Measurements from ENCODE around the gene HES5. TPM values are rescaled to one million over a fixed set of nuclear protein-coding genes. Genes with fewer than 3 reads are reported as not detected.
A peak's percentile ranks its signal among the peaks of the same experiment; 100 is the strongest.

HES5 gene
- total RNA-seq, 4 donors from 2014 or later = 0.19 to 0.33 TPM; not detected in 2

- 2% methylated on average over 24 of the region's 107 CpGs for WGBS
- Histone ChIP-seq H3K27me3 (peaks cover 7 to 38% (median 21%) of the 10 kb centered on the region in 4 donors), H3K27ac (replicated peaks in 1 of 4) (peak within 1 kb of the TSS; percentile 75 to 85 (median 81)), H3K4me3 (peak within 1 kb of the TSS; percentile 77 to 94 (median 88)), H3K36me3 (peaks cover 5 to 6% (median 6%) of the 10 kb centered on the region in 4 donors), H3K4me1 (peaks cover 59 to 81% (median 76%) of the 10 kb centered on the region in 4 donors), H3K9me3 (no peaks in the 10 kb centered on the region)
- peak; percentile 99 for DNase-seq (ENCODE audit: extremely low spot score)
- TF ChIP-seq, protein P1, sequence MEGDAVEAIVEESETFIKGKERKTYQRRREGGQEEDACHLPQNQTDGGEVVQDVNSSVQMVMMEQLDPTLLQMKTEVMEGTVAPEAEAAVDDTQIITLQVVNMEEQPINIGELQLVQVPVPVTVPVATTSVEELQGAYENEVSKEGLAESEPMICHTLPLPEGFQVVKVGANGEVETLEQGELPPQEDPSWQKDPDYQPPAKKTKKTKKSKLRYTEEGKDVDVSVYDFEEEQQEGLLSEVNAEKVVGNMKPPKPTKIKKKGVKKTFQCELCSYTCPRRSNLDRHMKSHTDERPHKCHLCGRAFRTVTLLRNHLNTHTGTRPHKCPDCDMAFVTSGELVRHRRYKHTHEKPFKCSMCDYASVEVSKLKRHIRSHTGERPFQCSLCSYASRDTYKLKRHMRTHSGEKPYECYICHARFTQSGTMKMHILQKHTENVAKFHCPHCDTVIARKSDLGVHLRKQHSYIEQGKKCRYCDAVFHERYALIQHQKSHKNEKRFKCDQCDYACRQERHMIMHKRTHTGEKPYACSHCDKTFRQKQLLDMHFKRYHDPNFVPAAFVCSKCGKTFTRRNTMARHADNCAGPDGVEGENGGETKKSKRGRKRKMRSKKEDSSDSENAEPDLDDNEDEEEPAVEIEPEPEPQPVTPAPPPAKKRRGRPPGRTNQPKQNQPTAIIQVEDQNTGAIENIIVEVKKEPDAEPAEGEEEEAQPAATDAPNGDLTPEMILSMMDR (IDR thresholded peaks at IDR 0.05) = peak in 1 of 3 experiments; percentile 17
- TF ChIP-seq EP300 (IDR thresholded peaks at IDR 0.05) (no peak), POLR2A (IDR thresholded peaks at IDR 0.05; ENCODE audit: low read depth) (no peak), POLR2AphosphoS5 (IDR thresholded peaks at IDR 0.05) (peak; percentile 69 to 84)
- intact Hi-C loops (cut with DNase I) = loop anchor here (5.0 kb wide), 1 partner anchor 114 kb away; the partner anchor contains the start of gene PEX10
Observed at GRCh38 chr1:2525920-2526823, 3.9 kb downstream of the HES5 start, which contains the start of gene PANK4. Gene PANK4 (minus strand): TSS chr1:2526596. CDS start chr1:2526587, 9 bp downstream.

DNA sequence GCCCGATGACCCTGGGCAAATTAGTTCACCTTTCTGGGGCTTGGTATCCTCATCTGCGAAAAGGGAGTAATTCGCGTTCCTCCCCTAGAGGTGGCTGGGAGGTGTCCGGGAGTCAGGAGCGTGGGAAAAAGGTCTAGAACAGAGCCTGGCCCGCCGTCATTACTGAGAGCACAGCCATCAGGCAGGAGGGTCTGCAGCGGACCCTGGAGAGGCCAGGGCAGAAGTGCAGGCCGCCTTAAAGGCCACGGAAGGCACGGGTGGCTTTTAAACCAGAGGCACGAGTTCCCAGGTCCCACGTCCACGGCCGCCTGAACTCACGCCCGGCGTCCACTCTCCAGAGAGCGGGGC is 4.5 kb downstream of the HES5 start:
- peaks cover 53 to 74% (median 70%) of the 10 kb centered on the region in 4 donors for H3K4me1 ChIP-seq
- H3K36me3 ChIP-seq = peaks cover 11 to 12% (median 12%) of the 10 kb centered on the region in 4 donors
- no peak for DNase-seq (ENCODE audit: extremely low spot score)
- H3K27me3 ChIP-seq = peaks cover 3 to 32% (median 15%) of the 10 kb centered on the region in 4 donors
- H3K9me3 ChIP-seq = no peaks in the 10 kb centered on the region
- WGBS = 12% methylated on average over 4 of the region's 20 CpGs
- H3K4me3 ChIP-seq = peak overlapping the region; percentile 77 to 94 (median 88)
- intact Hi-C loops (cut with DNase I) = loop anchor here (5.0 kb wide), 1 partner anchor 113 kb away; the partner anchor contains the start of gene PEX10
- H3K27ac ChIP-seq (replicated peaks in 1 of 4) = peak overlapping the region; percentile 75 to 85 (median 80)
- TF ChIP-seq POLR2A (IDR thresholded peaks at IDR 0.05; ENCODE audit: low read depth) (no peak), POLR2AphosphoS5 (IDR thresholded peaks at IDR 0.05) (no peak), EP300 (IDR thresholded peaks at IDR 0.05) (no peak)
- TF ChIP-seq, protein P1 (IDR thresholded peaks at IDR 0.05) = no peak

GRCh38 chr1:2523891-2524609 is 6.0 kb downstream of the HES5 start:
- TF ChIP-seq EP300 (IDR thresholded peaks at IDR 0.05) (no peak), POLR2A (IDR thresholded peaks at IDR 0.05; ENCODE audit: low read depth) (no peak), POLR2AphosphoS5 (IDR thresholded peaks at IDR 0.05) (no peak)
- TF ChIP-seq, protein P1 (IDR thresholded peaks at IDR 0.05) = no peak
- Histone ChIP-seq H3K27me3 (peaks cover 0 to 18% (median 11%) of the 10 kb centered on the region in 4 donors), H3K9me3 (no peaks in the 10 kb centered on the region), H3K4me1 (peaks cover 45 to 60% (median 56%) of the 10 kb centered on the region in 4 donors), H3K36me3 (peaks cover 26 to 27% (median 27%) of the 10 kb centered on the region in 4 donors), H3K4me3 (peak overlapping the region in 2 of 4 donors; percentile 91 to 94), H3K27ac (replicated peaks in 1 of 4) (no peak overlapping the region)
- DNase-seq (ENCODE audit: extremely low spot score) = no peak
- 71% methylated on average over 7 of the region's 10 CpGs for WGBS
- intact Hi-C loops (cut with DNase I) = no loop called here

- no peak overlapping the region for H3K27ac ChIP-seq (replicated peaks in 1 of 4)
- H3K4me1 ChIP-seq = peaks cover 38 to 52% (median 49%) of the 10 kb centered on the region in 4 donors
- no peak for DNase-seq (ENCODE audit: extremely low spot score)
- no peaks in the 10 kb centered on the region for H3K9me3 ChIP-seq
- no peak overlapping the region for H3K4me3 ChIP-seq
- intact Hi-C loops (cut with DNase I) = no loop called here
- 47% methylated on average over 20 of the region's 32 CpGs for WGBS
- TF ChIP-seq, protein P1 (IDR thresholded peaks at IDR 0.05) = no peak
- TF ChIP-seq POLR2A (IDR thresholded peaks at IDR 0.05; ENCODE audit: low read depth) = no peak
- no peak for TF ChIP-seq POLR2AphosphoS5 (IDR thresholded peaks at IDR 0.05)
- TF ChIP-seq EP300 (IDR thresholded peaks at IDR 0.05) = no peak
- peaks cover 33 to 34% (median 34%) of the 10 kb centered on the region in 4 donors for H3K36me3 ChIP-seq
- peaks cover 0 to 11% (median 5%) of the 10 kb centered on the region in 4 donors for H3K27me3 ChIP-seq
Observed at GRCh38 chr1:2523191-2523890, 6.7 kb downstream of the HES5 start.
